HG03575 (cell line): ENCODE measurements around the gene BEGAIN.

Source experiments
- ATAC-seq: cut with Tn5 transposase; IDR thresholded peaks from one replicate; pipeline ENCODE4 v1.9.1; 2021; ENCODE audit not compliant: unreplicated experiment, insufficient number of reproducible peaks, low FRiP score; ENCODE audit errors: extremely low read depth

Gene BEGAIN

DNA sequence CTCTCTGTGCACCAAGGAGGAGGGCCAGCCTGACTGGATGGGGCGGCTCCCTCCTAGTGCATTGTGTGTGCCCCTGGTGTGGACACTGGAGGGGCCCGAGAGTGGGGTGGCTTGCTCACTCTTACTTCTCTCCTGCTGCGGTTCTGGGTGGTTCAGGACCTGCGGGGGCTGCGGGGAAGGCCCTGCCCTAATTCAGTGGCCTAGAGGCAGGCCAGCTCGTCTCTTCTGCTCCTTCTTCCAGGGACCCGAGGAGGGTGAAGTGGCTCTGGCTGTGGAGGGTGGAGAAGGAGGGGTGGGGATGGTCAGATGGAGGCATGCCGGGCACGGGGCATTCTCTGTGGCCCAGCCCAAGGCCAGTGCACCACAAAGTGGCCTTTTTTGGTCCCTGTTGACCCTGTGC, 87.1 kb downstream of the BEGAIN start:
- no peak for ATAC-seq

GRCh38 chr14:100498068-100498467, 89.1 kb downstream of the BEGAIN start:
- ATAC-seq, result no peak

DNA sequence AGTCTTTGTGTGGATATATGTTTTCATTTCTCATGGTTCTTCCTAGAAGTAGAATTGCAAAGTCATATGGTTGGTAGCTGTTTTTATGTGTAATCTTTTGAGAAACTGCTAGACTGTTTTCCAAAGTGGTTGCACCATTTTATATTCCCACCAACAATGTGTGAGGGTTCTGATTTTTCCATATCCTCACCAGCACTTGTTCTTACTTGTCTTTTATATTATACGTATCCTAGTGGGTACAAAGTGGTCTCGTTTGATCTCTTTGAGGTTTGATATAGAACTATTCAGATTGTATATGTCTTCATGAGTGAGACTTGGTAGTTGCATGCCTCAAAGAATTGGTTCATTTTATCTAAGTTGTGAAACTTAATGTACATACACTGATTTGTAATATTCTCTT, 91.3 kb downstream of the BEGAIN start:
- no peak for ATAC-seq

DNA sequence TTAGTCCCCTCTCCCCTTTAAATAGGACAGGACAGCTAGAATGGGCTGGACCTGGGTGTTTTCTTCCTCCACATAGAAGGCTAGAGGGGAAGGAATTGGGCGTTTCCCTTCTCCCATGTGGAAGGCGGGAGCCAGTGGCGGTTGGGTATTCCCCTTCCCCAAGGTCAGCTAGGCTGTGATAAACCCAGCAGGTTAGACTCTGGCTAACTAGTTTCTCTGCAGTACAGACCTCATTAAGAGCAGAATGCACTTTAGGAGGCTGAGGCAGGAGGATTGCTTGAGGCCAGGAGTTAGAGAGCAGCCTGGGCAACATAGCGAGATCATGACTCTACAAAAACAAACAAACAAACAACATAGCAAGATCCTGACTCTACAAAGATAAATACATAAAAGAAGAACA, 92.6 kb downstream of the BEGAIN start:
- no peak for ATAC-seq

- ATAC-seq, result no peak
Measured at GRCh38 chr14:100490252-100490651, 97.0 kb downstream of the BEGAIN start.

DNA sequence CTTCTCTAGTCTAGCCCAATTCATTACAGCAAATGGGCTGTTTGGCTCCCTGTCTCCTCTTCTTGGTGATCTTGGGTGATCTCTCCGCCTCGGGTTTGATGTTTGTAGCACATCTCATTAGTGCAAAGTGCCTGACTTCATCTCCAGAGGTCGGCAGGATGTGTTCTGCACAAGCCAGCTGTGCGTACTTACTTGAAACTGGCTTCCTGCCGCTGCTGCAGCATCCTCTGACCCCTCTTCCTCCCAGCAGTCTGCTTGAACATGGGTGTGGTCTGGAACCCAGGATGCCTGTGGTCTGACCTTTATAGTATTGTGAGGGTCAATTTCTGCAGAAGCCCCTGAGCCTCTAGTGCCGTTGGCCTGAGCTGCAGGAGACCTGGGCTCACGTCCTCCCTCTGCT, 99.2 kb downstream of the BEGAIN start:
- ATAC-seq, result no peak

GRCh38 chr14:100487304-100487703, 99.9 kb downstream of the BEGAIN start:
- no peak for ATAC-seq
